SK-N-SH (cell line): ENCODE results near the gene IST1. TPM values are rescaled to one million over a fixed set of nuclear protein-coding genes. Genes with fewer than 3 reads are reported as not detected.

Source experiments
- CTCF ChIA-PET: fragments of 300-600, 350-600 bp; formaldehyde crosslinking; extraction: SDS; loops from one replicate; lab custom pipeline; 2021; lab: Yijun Ruan, JAX
- POLR2A ChIA-PET: fragments of 350-600 bp; sonication (Branson Sonifier 250); formaldehyde crosslinking; extraction: SDS; loops from one replicate; lab custom pipeline; 2020; ENCODE audit warnings: antibody characterized with exemption, inconsistent platforms; lab: Yijun Ruan, JAX
- DNase-seq: peaks from one replicate; pipeline ENCODE4 v3.0.0; 2012
- H2AFZ ChIP-seq: fragments of 200-600 bp; sonication (generic); 2 replicates; pipeline ENCODE4 v1.8.1; 2016; ENCODE audit warnings: antibody characterized with exemption, mild to moderate bottlenecking, low read depth
- H3F3A ChIP-seq: fragments of 200-600 bp; sonication (generic); replicated peaks from 2 replicates; pipeline ENCODE3; 2016; ENCODE audit warnings: antibody characterized with exemption, mild to moderate bottlenecking; ENCODE audit not compliant: insufficient read depth
- H3K27ac ChIP-seq, 2 experiments: fragments of 200-500 bp in 1 of 2; fragments of 200-600 bp in 1 of 2; sonication (Bioruptor generic) in 1 of 2; sonication (generic), shearing (Covaris generic) in 1 of 2; 2 replicates each; pipeline versions ENCODE4 v1.5.1 to v1.6.1; 2014 to 2016; ENCODE audit warnings: low read depth in 2 of 2, inconsistent platforms in 1 of 2, low read length in 1 of 2, mild to moderate bottlenecking in 1 of 2, mixed read lengths in 1 of 2
- H3K27me3 ChIP-seq: fragments of 200-600 bp; sonication (generic), shearing (Covaris generic); 2 replicates; pipeline ENCODE4 v1.6.1; 2016; ENCODE audit warnings: mixed run types; ENCODE audit not compliant: insufficient read depth
- H3K36me3 ChIP-seq, 2 experiments: fragments of 200-500 bp in 1 of 2; fragments of 200-600 bp in 1 of 2; sonication (Bioruptor generic) in 1 of 2; sonication (generic) in 1 of 2; replicated peaks in 1 of 2; 2 replicates each; pipeline versions ENCODE3 to v1.5.1; 2014 to 2016; ENCODE audit warnings: low read length in 1 of 2, mild to moderate bottlenecking in 1 of 2; ENCODE audit not compliant: insufficient read depth in 2 of 2, control insufficient read depth in 1 of 2
- H3K4me1 ChIP-seq, 2 experiments: fragments of 200-500 bp in 1 of 2; fragments of 200-600 bp in 1 of 2; sonication (Bioruptor generic) in 1 of 2; sonication (generic), shearing (Covaris generic) in 1 of 2; 2 replicates each; pipeline versions ENCODE4 v1.5.1 to v1.6.1; 2014 to 2016; ENCODE audit warnings: low read depth in 1 of 2, low read length in 1 of 2, mixed run types in 1 of 2; ENCODE audit not compliant: insufficient read depth in 2 of 2, control insufficient read depth in 1 of 2
- H3K4me2 ChIP-seq: fragments of 200-600 bp; sonication (generic), shearing (Covaris generic); 2 replicates; pipeline ENCODE4 v1.6.1; 2017; ENCODE audit warnings: mixed run types
- H3K4me3 ChIP-seq, 2 experiments: fragments of 200-500 bp in 1 of 2; fragments of 200-600 bp in 1 of 2; sonication (Bioruptor generic) in 1 of 2; sonication (generic), shearing (Covaris generic) in 1 of 2; 2 replicates each; pipeline versions ENCODE4 v1.5.1 to v1.8.1; 2014 to 2016; ENCODE audit warnings: low read depth in 2 of 2, inconsistent platforms in 1 of 2, low read length in 1 of 2, mild to moderate bottlenecking in 1 of 2, mixed read lengths in 1 of 2, moderate library complexity in 1 of 2
- H3K79me2 ChIP-seq: fragments of 200-600 bp; sonication (generic); 2 replicates; pipeline ENCODE4 v1.8.1; 2017; ENCODE audit warnings: mild to moderate bottlenecking; ENCODE audit not compliant: insufficient read depth
- H3K9ac ChIP-seq: fragments of 200-600 bp; sonication (generic); 2 replicates; pipeline ENCODE4 v1.6.1; 2017; ENCODE audit warnings: mixed run types
- H3K9me2 ChIP-seq: fragments of 200-600 bp; sonication (generic); 2 replicates; pipeline ENCODE4 v1.6.1; 2017; ENCODE audit warnings: mixed run types
- H3K9me3 ChIP-seq: fragments of 200-600 bp; sonication (generic); 2 replicates; pipeline ENCODE4 v1.6.1; 2017; ENCODE audit warnings: mixed run types, mild to moderate bottlenecking, moderate library complexity
- H4K20me1 ChIP-seq: fragments of 200-600 bp; sonication (generic); 2 replicates; pipeline ENCODE4 v1.6.1; 2017; ENCODE audit warnings: mild to moderate bottlenecking, mixed run types; ENCODE audit not compliant: insufficient read depth
- CHD2 ChIP-seq: fragments of 150-350 bp; IDR thresholded peaks from 2 replicates; pipeline ENCODE4 v1.6.1; 2018; ENCODE audit warnings: low read length; ENCODE audit not compliant: partially characterized antibody
- EP300 ChIP-seq, 2 experiments: IDR thresholded peaks; 2 replicates each; pipeline versions ENCODE4 v1.4.0 to v1.6.1; 2012; ENCODE audit warnings: borderline replicate concordance in 1 of 2, low read depth in 1 of 2, low read length in 1 of 2
- FOXJ3 ChIP-seq: sonication (generic); formaldehyde crosslinking; IDR thresholded peaks from 2 replicates; pipeline ENCODE4 v1.5.1; 2020; ENCODE audit warnings: mild to moderate bottlenecking, missing genetic modification reagents
- FOXM1 ChIP-seq: IDR thresholded peaks from 2 replicates; pipeline ENCODE4 v1.4.0; 2012; ENCODE audit warnings: low read depth, mild to moderate bottlenecking
- JUND ChIP-seq: IDR thresholded peaks from 2 replicates; pipeline ENCODE4 v1.4.0; 2012
- NFIC ChIP-seq: IDR thresholded peaks from 2 replicates; pipeline ENCODE4 v1.4.0; 2012; ENCODE audit warnings: borderline replicate concordance
- RAD21 ChIP-seq: IDR thresholded peaks from 2 replicates; pipeline ENCODE4 v1.6.1; 2012; ENCODE audit warnings: mild to moderate bottlenecking, low read length
- RCOR1 ChIP-seq: fragments of 150-350 bp; IDR thresholded peaks from 2 replicates; pipeline ENCODE4 v1.6.1; 2017; ENCODE audit warnings: antibody characterized with exemption, low read length
- RFX5 ChIP-seq: IDR thresholded peaks from 2 replicates; pipeline ENCODE4 v1.6.1; 2012; ENCODE audit warnings: mild to moderate bottlenecking, improper control_type of control experiment, low read length
- TCF12 ChIP-seq: IDR thresholded peaks from 2 replicates; pipeline ENCODE4 v1.4.0; 2012
- WGBS: methylation state at CpG from one replicate; pipeline ENCODE4 v1.1.6; 2017; ENCODE audit warnings: low lambda C conversion rate; 5-methylcytosine and 5-hydroxymethylcytosine counted together
- polyA plus RNA-seq, 3 experiments: library from polyadenylated mRNA; depleted of rRNA; stranded (reverse); fragments of >200 nt; gene quantifications; 2 replicates each; pipeline ENCODE4 v1.2.3, GENCODE V29; 2012
- TF ChIP-seq, protein P1 (sequence below): fragments of 150-350 bp; IDR thresholded peaks from 2 replicates; pipeline ENCODE4 v1.6.1; 2017; ENCODE audit warnings: antibody characterized with exemption, low read length, low read depth, borderline replicate concordance
- TF ChIP-seq, protein P2 (sequence below): fragments of 150-350 bp; IDR thresholded peaks from 2 replicates; pipeline ENCODE4 v1.6.1; 2016; ENCODE audit warnings: mild to moderate bottlenecking, low read depth, low read length
- TF ChIP-seq, protein P3 (sequence below): IDR thresholded peaks from 2 replicates; pipeline ENCODE4 v1.6.1; 2012; ENCODE audit warnings: mild to moderate bottlenecking, low read depth, low read length, moderate library complexity
- TF ChIP-seq, protein P4 (sequence below): IDR thresholded peaks from 2 replicates; pipeline ENCODE4 v1.4.0; 2012; ENCODE audit warnings: low read depth

The IST1 gene
- polyA plus RNA-seq, 1 of the 3 experiments (the other 2 are of a cell fraction) = 133 TPM

DNA sequence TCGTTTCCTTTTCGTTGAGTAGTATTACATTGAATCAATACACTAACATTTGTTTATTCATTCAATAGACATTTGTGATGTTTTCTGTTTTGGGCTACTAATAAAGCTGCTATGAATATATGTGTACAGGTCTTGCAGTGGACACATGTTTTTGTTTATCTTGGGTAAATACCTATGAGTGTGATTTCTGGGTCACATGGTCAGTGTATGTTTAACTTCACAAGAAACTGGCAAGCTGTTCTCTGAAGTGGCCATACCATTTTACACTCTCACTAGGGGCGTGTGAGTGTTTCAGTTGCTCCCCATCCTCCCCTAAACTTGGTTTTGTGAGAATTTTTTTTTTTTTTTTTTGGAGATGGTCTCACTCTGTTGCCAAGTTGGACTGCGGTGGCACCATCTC is 69.9 kb downstream of the IST1 start:
- CTCF ChIA-PET = interaction anchor here (1.3 kb wide), 1 partner anchor 28 kb away, joined by 3 read pairs; no protein-coding TSS in a partner anchor
- no peak overlapping the region for H3K9ac ChIP-seq

More for the DNA sequence above, 69.9 kb downstream of the IST1 start:
- Histone ChIP-seq H3K9me2 (no peaks in the 10 kb centered on the region), H3K4me2 (no peak overlapping the region), H3K79me2 (no peaks in the 10 kb centered on the region), H3K9me3 (no peaks in the 10 kb centered on the region), H3K27me3 (no peaks in the 10 kb centered on the region), H2AFZ (no peak overlapping the region), H3K36me3 (no peaks in the 10 kb centered on the region), H3F3A (no peaks in the 10 kb centered on the region), H3K27ac (no peak overlapping the region), H4K20me1 (no peaks in the 10 kb centered on the region), H3K4me3 (no peak overlapping the region), H3K4me1 (no peaks in the 10 kb centered on the region)
- DNase-seq = no peak
- POLR2A ChIA-PET = no interaction called here
- 79% methylated on average over 4 of the region's 4 CpGs for WGBS
- TF ChIP-seq RCOR1 = no peak
- TF ChIP-seq, protein P1, sequence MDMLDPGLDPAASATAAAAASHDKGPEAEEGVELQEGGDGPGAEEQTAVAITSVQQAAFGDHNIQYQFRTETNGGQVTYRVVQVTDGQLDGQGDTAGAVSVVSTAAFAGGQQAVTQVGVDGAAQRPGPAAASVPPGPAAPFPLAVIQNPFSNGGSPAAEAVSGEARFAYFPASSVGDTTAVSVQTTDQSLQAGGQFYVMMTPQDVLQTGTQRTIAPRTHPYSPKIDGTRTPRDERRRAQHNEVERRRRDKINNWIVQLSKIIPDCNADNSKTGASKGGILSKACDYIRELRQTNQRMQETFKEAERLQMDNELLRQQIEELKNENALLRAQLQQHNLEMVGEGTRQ = no peak
- TF ChIP-seq CHD2 = no peak
- no peak for TF ChIP-seq FOXJ3 (CRISPR knock-in tag)
- TF ChIP-seq, protein P2, sequence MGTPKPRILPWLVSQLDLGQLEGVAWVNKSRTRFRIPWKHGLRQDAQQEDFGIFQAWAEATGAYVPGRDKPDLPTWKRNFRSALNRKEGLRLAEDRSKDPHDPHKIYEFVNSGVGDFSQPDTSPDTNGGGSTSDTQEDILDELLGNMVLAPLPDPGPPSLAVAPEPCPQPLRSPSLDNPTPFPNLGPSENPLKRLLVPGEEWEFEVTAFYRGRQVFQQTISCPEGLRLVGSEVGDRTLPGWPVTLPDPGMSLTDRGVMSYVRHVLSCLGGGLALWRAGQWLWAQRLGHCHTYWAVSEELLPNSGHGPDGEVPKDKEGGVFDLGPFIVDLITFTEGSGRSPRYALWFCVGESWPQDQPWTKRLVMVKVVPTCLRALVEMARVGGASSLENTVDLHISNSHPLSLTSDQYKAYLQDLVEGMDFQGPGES = no peak
- TF ChIP-seq RFX5 = no peak
- TF ChIP-seq JUND = no peak
- no peak for TF ChIP-seq EP300 (IDR thresholded peaks at IDR 0.05; ENCODE audit: borderline replicate concordance in 1 of 2, low read depth in 1 of 2, low read length in 1 of 2)
- TF ChIP-seq, protein P3, sequence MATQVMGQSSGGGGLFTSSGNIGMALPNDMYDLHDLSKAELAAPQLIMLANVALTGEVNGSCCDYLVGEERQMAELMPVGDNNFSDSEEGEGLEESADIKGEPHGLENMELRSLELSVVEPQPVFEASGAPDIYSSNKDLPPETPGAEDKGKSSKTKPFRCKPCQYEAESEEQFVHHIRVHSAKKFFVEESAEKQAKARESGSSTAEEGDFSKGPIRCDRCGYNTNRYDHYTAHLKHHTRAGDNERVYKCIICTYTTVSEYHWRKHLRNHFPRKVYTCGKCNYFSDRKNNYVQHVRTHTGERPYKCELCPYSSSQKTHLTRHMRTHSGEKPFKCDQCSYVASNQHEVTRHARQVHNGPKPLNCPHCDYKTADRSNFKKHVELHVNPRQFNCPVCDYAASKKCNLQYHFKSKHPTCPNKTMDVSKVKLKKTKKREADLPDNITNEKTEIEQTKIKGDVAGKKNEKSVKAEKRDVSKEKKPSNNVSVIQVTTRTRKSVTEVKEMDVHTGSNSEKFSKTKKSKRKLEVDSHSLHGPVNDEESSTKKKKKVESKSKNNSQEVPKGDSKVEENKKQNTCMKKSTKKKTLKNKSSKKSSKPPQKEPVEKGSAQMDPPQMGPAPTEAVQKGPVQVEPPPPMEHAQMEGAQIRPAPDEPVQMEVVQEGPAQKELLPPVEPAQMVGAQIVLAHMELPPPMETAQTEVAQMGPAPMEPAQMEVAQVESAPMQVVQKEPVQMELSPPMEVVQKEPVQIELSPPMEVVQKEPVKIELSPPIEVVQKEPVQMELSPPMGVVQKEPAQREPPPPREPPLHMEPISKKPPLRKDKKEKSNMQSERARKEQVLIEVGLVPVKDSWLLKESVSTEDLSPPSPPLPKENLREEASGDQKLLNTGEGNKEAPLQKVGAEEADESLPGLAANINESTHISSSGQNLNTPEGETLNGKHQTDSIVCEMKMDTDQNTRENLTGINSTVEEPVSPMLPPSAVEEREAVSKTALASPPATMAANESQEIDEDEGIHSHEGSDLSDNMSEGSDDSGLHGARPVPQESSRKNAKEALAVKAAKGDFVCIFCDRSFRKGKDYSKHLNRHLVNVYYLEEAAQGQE = no peak
- no peak for TF ChIP-seq TCF12
- TF ChIP-seq RAD21 = no peak
- TF ChIP-seq FOXM1 = no peak
- no peak for TF ChIP-seq NFIC
- TF ChIP-seq, protein P4, sequence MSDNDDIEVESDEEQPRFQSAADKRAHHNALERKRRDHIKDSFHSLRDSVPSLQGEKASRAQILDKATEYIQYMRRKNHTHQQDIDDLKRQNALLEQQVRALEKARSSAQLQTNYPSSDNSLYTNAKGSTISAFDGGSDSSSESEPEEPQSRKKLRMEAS = no peak
